ENCODE results near the gene CCDC102B.
A peak's percentile ranks its signal among the peaks of the same experiment; 100 is the strongest.

CCDC102B gene

GRCh38 chr18:68919900-68920299 is 122.0 kb downstream of the CCDC102B start:
- TF ChIP-seq, protein P1, sequence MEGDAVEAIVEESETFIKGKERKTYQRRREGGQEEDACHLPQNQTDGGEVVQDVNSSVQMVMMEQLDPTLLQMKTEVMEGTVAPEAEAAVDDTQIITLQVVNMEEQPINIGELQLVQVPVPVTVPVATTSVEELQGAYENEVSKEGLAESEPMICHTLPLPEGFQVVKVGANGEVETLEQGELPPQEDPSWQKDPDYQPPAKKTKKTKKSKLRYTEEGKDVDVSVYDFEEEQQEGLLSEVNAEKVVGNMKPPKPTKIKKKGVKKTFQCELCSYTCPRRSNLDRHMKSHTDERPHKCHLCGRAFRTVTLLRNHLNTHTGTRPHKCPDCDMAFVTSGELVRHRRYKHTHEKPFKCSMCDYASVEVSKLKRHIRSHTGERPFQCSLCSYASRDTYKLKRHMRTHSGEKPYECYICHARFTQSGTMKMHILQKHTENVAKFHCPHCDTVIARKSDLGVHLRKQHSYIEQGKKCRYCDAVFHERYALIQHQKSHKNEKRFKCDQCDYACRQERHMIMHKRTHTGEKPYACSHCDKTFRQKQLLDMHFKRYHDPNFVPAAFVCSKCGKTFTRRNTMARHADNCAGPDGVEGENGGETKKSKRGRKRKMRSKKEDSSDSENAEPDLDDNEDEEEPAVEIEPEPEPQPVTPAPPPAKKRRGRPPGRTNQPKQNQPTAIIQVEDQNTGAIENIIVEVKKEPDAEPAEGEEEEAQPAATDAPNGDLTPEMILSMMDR (conservative IDR thresholded peaks at IDR 0.05; ENCODE audit: low read length): no peak
- no peak for DNase-seq (ENCODE audit: low read depth)
- H3K4me3 ChIP-seq (ENCODE audit: low read length): no peak overlapping the region

DNA sequence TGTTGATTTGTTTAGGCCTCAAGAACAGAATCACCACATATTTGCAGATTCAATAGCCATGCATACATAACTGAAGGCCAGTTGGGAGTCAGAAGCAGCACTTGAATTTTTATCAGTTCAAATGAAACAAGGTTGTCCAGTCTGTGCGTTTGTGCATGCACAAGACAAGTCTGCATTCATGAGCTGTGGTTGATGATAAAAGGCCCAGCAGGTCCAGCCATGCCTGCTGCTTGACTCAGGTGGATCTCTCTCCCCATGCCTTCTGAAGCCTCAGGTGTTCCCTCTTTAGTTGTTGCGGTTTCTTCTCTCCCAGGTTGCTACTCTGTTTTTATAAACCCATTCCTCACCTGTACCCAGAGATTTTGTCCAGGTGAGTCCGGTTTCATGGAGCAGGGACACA is 124.5 kb downstream of the CCDC102B start:
- TF ChIP-seq, protein P1 (conservative IDR thresholded peaks at IDR 0.05; ENCODE audit: low read length): no peak
- no peak overlapping the region for H3K4me3 ChIP-seq (ENCODE audit: low read length)
- DNase-seq (ENCODE audit: low read depth): no peak

- TF ChIP-seq, protein P1 (conservative IDR thresholded peaks at IDR 0.05; ENCODE audit: low read length): peak; percentile 46
- H3K4me3 ChIP-seq (ENCODE audit: low read length): no peak overlapping the region
- peak; percentile 3 for DNase-seq (ENCODE audit: low read depth)
These were observed 127.4 kb downstream of the CCDC102B start for GRCh38 chr18:68925268-68925667.

DNA sequence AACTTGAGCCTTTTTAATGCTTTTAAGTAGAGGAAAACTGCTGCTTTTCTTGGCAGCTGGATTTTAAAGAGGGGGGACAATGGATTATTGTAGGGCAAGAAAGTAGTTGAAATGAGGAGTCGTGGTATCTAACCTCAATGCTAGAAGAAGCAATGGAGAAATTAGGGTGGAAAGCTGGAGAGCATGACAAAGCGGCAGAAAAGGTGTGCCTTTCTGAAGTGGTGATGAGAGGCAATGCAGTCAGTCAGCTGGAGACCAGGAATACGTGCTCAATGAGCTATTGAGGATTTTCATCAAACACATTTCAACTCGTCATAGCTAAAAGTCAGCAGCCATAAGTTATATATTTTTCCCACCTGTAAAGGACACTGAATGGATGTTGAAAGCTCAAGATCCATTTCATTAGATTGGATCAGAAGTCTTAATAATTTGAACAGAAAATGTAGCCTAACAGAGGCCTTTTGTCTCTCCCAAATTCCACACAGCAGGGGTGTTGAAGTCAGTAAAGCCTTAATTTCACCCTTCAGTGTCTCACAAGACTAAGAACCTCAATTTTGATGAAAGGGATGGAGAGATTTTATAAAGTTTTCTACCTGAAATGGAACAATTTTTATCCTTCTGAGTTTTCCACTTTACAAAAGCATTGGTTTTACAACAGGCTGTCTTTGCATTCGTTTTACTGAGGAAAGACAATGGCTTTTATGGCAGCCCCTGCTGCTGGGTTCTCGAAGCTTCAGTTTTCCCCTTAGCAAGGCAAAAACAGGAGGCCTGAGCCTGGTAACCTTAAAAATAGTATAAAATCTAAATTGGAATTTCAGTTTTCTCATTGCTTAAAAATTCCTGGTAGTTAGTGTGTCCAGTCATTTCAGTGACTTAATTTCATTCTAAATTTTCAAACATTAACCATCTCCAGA is 131.1 kb downstream of the CCDC102B start:
- TF ChIP-seq, protein P1 (conservative IDR thresholded peaks at IDR 0.05; ENCODE audit: low read length): no peak
- DNase-seq (ENCODE audit: low read depth): no peak
- H3K4me3 ChIP-seq (ENCODE audit: low read length): no peak overlapping the region

GRCh38 chr18:68935686-68936085 is 137.8 kb downstream of the CCDC102B start:
- no peak for DNase-seq (ENCODE audit: low read depth)
- TF ChIP-seq, protein P1 (conservative IDR thresholded peaks at IDR 0.05; ENCODE audit: low read length): no peak
- no peak overlapping the region for H3K4me3 ChIP-seq (ENCODE audit: low read length)

DNA sequence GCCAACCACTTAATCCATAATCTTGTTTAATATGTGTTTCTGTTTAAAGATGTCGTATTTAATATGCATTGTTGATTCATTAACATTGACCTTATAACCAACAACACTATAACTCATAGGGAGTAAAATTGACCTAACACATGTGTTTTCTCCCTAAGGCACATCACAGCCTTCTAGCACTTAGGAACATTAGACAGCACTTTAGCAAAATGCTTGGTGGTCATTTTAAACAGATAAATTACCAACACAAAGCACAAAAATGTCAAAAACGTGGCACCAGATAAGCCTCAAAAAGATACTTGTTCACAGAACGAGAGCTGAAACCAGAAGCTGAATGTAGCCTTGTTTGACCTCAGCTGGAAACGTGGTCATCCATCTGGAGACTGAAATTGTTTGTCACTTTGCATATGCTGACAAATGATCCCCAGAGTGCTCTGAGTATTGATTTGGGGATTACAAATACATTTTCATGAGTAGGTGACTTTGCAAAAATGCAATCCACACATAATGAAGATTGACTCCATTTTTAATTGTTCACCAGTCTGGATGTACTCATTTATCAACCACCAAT is 139.2 kb downstream of the CCDC102B start:
- DNase-seq (ENCODE audit: low read depth): no peak
- no peak overlapping the region for H3K4me3 ChIP-seq (ENCODE audit: low read length)
- TF ChIP-seq, protein P1 (conservative IDR thresholded peaks at IDR 0.05; ENCODE audit: low read length): no peak

DNA sequence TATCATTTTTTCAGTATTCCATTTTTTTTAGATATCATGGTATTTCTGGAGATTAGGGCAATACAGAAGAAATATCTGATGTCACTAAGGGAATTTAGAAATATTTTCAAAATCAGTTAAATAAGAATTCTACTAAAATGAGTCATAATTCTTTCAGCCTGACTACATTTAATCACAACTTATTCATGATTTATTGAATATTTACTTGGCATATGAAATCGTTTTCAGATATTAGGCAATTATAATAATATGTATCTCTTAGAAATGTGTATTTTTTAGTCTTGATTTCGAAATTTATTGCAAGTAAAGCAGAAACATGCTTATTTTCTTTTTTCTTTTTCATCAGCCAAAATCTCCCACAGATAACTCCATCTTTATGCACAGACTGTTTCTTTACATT is 142.2 kb downstream of the CCDC102B start:
- TF ChIP-seq, protein P1 (conservative IDR thresholded peaks at IDR 0.05; ENCODE audit: low read length): no peak
- H3K4me3 ChIP-seq (ENCODE audit: low read length): no peak overlapping the region
- DNase-seq (ENCODE audit: low read depth): no peak
